Pancreas (tissue), 10 donors: Measurements from ENCODE around the gene MUC5B. TPM values are rescaled to one million over a fixed set of nuclear protein-coding genes. Genes with fewer than 3 reads are reported as not detected.
"Not testable (repeated sequence)": the region's sequence is repeated elsewhere in the genome, so short reads cannot be mapped to it uniquely, and the experiment has no call there.

Experiments
- ATAC-seq, 4 donors: fragments of 200-7000 bp; cut with Tn5 transposase; one replicate each; pipeline versions ENCODE4 v1.8.0 to v1.9.1; 2020; ENCODE audit warnings: mild to moderate bottlenecking in 4 of 4, moderate library complexity in 4 of 4
- DNase-seq, 6 donors: peaks; one replicate each; pipeline ENCODE4 v3.0.0-alpha.2; 2020
- FAIRE-seq: peaks from 2 replicates; lab custom pipeline; 2012; peaks lifted over from hg19 to GRCh38; lab: Jason Lieb, UNC
- H3K27ac ChIP-seq, 4 donors: fragments of 200-600 bp; sonication (generic); 1 replicate in 3 of 4; 2 replicates in 1 of 4; pipeline versions ENCODE4 v1.5.0 to v1.8.0; 2020
- H3K27me3 ChIP-seq, 4 donors: fragments of 200-600 bp; one replicate each; pipeline ENCODE4 v1.8.0; 2021
- H3K36me3 ChIP-seq, 3 donors: fragments of 200-600 bp; sonication (generic) in 1 of 3; one replicate each; pipeline versions ENCODE4 v1.5.0 to v1.8.0; 2020 to 2021
- H3K4me1 ChIP-seq, 3 donors: fragments of 200-600 bp; one replicate each; pipeline ENCODE4 v1.8.0; 2021
- H3K4me3 ChIP-seq, 4 donors: fragments of 200-600 bp; sonication (generic) in 2 of 4; one replicate each; pipeline versions ENCODE4 v1.5.0 to v1.8.0; 2020 to 2021
- H3K9me3 ChIP-seq, 4 donors: fragments of 200-600 bp; one replicate each; pipeline ENCODE4 v1.8.0; 2021
- WGBS, 2 donors: extraction: QIAGEN DNeasy Blood & Tissue Kit; methylation state at CpG; one replicate each; pipeline ENCODE4 v1.1.7; 2013; 5-methylcytosine and 5-hydroxymethylcytosine counted together
- intact Hi-C, 3 donors: fragments of 100-400 bp; cut with DNase I; formaldehyde crosslinking; loops; one replicate each; pipeline versions ENCODE4 v1.11.1 to v1.14.2; 2022
- polyA plus RNA-seq, 2 donors: library from polyadenylated mRNA; stranded (reverse); fragments of 200-250 nt; gene quantifications; one replicate each; pipeline ENCODE4 v1.2.3, GENCODE V29; 2013
- total RNA-seq, 6 donors: library from RNA; stranded (reverse); fragmentation: NEBNext Ultra II Directional in 4 of 6; extraction: Animal tissue kit (Norgen Biotek cat#: 25700) in 4 of 6; gene quantifications; one replicate each; pipeline versions ENCODE4 v1.2.1 to v1.2.4, GENCODE V29; 2021 to 2023
- TF ChIP-seq, protein P1 (sequence below), 4 donors: fragments of 200-600 bp; sonication (generic) in 3 of 4; IDR thresholded peaks; one replicate each; pipeline versions ENCODE4 v1.5.0 to v1.8.0; 2021; ENCODE audit warnings: antibody characterized with exemption in 4 of 4
- donor health status: healthy with polysubstance abuse.
- donor health status: DM: no; HTN: no; CAD: no; lungs with moderate emphysema.
- donor health status: DM: no; HTN: no; CAD: no.
- donor health status: control.
- donor health status: control.
- donor health status: Bipolar disorder and iron deficiency.
- donor health status: DM: yes; HTN: yes; CAD: no.
- donor health status: DM: no; HTN: no; CAD: no.
- donor health status: DM: no; HTN: no; CAD: no.
- donor health status: DM: yes; HTN: yes; CAD: no.

The MUC5B gene, protein sequence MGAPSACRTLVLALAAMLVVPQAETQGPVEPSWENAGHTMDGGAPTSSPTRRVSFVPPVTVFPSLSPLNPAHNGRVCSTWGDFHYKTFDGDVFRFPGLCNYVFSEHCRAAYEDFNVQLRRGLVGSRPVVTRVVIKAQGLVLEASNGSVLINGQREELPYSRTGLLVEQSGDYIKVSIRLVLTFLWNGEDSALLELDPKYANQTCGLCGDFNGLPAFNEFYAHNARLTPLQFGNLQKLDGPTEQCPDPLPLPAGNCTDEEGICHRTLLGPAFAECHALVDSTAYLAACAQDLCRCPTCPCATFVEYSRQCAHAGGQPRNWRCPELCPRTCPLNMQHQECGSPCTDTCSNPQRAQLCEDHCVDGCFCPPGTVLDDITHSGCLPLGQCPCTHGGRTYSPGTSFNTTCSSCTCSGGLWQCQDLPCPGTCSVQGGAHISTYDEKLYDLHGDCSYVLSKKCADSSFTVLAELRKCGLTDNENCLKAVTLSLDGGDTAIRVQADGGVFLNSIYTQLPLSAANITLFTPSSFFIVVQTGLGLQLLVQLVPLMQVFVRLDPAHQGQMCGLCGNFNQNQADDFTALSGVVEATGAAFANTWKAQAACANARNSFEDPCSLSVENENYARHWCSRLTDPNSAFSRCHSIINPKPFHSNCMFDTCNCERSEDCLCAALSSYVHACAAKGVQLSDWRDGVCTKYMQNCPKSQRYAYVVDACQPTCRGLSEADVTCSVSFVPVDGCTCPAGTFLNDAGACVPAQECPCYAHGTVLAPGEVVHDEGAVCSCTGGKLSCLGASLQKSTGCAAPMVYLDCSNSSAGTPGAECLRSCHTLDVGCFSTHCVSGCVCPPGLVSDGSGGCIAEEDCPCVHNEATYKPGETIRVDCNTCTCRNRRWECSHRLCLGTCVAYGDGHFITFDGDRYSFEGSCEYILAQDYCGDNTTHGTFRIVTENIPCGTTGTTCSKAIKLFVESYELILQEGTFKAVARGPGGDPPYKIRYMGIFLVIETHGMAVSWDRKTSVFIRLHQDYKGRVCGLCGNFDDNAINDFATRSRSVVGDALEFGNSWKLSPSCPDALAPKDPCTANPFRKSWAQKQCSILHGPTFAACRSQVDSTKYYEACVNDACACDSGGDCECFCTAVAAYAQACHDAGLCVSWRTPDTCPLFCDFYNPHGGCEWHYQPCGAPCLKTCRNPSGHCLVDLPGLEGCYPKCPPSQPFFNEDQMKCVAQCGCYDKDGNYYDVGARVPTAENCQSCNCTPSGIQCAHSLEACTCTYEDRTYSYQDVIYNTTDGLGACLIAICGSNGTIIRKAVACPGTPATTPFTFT (N-terminal part only)
- total RNA-seq (10 to 100 TPM in 5 of 6 donors, 1 to 10 TPM in 1; 7.9 to 65.4 (median 19.8) TPM), polyA plus RNA-seq (10 to 100 TPM in 1 of 2 donors, 1 to 10 TPM in 1; 5.1 to 12.1 TPM)

DNA sequence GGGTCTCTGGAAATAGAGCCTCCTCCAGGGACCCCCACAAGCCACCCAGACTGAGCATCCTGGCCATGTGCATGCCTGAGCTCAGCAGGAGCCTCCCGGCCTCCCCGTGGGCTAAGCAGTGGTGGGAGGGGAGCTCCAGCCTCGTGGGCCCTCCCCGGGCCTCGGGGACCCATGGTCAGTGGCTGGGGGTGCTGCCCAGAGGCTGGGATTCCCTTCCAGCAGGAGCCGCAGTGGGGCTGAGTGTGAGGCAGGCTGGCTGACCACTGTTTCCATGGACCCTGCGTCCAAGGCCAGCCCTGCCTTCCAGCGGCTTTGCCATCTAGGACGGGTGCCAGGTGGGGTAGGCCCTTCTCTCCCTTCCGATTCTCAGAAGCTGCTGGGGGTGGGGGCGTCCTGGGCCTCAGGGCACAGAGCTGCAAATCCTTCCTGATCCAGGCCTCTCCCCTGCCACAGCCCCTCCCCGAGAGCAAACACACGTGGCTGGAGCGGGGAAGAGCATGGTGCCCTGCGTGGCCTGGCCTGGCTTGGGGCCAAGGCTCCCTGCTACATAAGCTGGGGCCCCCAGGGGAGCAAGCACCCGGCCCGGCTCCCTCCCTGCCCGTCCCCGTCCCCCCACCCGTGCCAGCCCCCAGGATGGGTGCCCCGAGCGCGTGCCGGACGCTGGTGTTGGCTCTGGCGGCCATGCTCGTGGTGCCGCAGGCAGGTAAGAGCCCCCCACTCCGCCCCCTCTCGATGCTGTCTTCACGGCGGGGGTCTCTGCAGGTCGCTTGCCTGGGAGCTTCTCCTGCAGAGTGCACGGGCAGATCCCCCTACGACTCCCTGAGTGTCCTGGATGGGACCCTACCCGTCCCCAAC is at the start of gene MUC5B:
MUC5B (plus strand) TSS at position 576 of the 855 bp plus-strand sequence; CDS start at position 634, 58 bp downstream.
- Histone ChIP-seq H3K36me3 (no peaks in the 10 kb centered on the region), H3K4me1 (no peaks in the 10 kb centered on the region), H3K9me3 (no peaks in the 10 kb centered on the region), H3K27me3 (no peaks in the 10 kb centered on the region), H3K4me3 (no peak within 1 kb of the TSS), H3K27ac (no peak within 1 kb of the TSS)
- 39 to 44% methylated on average over 33 to 36 of the region's 36 CpGs for WGBS, 2 donors
- TF ChIP-seq, protein P1, sequence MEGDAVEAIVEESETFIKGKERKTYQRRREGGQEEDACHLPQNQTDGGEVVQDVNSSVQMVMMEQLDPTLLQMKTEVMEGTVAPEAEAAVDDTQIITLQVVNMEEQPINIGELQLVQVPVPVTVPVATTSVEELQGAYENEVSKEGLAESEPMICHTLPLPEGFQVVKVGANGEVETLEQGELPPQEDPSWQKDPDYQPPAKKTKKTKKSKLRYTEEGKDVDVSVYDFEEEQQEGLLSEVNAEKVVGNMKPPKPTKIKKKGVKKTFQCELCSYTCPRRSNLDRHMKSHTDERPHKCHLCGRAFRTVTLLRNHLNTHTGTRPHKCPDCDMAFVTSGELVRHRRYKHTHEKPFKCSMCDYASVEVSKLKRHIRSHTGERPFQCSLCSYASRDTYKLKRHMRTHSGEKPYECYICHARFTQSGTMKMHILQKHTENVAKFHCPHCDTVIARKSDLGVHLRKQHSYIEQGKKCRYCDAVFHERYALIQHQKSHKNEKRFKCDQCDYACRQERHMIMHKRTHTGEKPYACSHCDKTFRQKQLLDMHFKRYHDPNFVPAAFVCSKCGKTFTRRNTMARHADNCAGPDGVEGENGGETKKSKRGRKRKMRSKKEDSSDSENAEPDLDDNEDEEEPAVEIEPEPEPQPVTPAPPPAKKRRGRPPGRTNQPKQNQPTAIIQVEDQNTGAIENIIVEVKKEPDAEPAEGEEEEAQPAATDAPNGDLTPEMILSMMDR (IDR thresholded peaks at IDR 0.05), result no peak
- intact Hi-C loops, result no loop called here
- DNase-seq (peak in 4 of 6 donors; percentile 46 to 82 (median 65)), FAIRE-seq (no peak), ATAC-seq (peak in 3 of 4 donors; percentile 43 to 62 (median 48))

DNA sequence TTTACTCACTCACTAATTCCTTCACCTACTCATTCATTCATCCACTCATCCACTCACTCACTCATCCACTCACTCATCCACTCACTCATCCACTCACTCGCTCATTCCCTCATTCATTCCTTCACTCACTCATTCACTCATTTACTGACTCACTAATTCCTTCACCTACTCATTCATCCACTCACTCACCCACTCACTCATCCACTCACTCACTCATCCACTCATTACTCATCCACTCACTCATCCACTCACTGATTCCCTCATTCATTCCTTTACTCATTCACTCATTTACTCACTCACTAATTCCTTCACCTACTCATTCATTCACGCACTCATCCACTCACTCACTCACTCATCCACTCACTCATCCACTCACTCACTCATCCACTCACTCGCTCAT is 49.5 kb upstream of the MUC5B start:
- H3K27me3 ChIP-seq, H3K27ac ChIP-seq, DNase-seq, H3K9me3 ChIP-seq, H3K36me3 ChIP-seq, FAIRE-seq, intact Hi-C loops, ATAC-seq, H3K4me1 ChIP-seq, H3K4me3 ChIP-seq: not testable (repeated sequence)
- WGBS, 2 donors, result 77 to 92% methylated on average over 3 of the region's 3 CpGs

DNA sequence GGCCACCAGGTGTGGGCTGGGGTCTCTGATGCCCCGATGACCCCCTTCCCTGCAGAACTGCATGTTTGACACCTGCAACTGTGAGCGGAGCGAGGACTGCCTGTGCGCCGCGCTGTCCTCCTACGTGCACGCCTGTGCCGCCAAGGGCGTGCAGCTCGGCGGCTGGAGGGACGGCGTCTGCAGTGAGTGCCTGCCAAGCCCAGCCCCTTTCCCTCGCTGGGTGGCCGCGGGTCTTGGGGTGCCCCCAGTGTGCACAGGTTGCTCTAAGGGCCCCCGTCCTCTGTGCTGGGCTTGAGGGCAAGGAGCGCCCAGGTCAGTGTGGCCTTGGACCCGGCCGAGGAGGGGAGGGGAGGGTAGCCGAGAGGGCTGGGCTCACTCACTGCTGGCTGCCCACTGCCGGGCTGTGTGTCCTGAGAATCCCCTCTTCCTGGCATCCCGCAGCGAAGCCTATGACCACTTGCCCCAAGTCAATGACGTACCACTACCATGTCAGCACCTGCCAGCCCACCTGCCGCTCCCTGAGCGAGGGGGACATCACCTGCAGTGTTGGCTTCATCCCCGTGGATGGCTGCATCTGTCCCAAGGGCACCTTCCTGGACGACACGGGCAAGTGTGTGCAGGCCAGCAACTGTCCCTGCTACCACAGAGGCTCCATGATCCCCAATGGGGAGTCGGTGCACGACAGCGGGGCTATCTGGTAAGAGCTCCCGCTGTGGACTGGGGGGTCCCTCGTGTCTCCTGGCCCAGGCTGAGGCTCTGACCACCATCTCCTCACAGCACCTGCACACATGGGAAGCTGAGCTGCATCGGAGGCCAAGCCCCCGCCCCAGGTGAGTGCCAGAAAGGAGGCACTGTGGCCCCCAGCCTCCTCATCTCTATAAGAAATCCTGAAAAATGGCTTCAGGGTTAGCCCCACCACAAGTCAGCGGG is 48.2 kb upstream of the MUC5B start:
- WGBS, 2 donors, result 83 to 91% methylated on average over 37 to 39 of the region's 39 CpGs

More for the DNA sequence above, 48.2 kb upstream of the MUC5B start:
- no peak overlapping the region for H3K27ac ChIP-seq
- DNase-seq (peak in 2 of 6 donors; percentile 25 to 50), ATAC-seq (no peak), FAIRE-seq (no peak)
- intact Hi-C loops, result no loop called here
- H3K4me1 ChIP-seq, result no peaks in the 10 kb centered on the region
- H3K9me3 ChIP-seq, result no peaks in the 10 kb centered on the region
- TF ChIP-seq, protein P1 (IDR thresholded peaks at IDR 0.05), result no peak
- H3K36me3 ChIP-seq, result no peaks in the 10 kb centered on the region
- H3K4me3 ChIP-seq, result no peak overlapping the region
- H3K27me3 ChIP-seq, result no peaks in the 10 kb centered on the region
